Inflammatory macrophage (primary cell): ENCODE data around the gene LAMP2.

Source experiments
- DNase-seq, 2 donors: peaks; one replicate each; pipeline ENCODE4 v3.0.0-alpha.2; 2020 to 2022

Gene LAMP2

DNA sequence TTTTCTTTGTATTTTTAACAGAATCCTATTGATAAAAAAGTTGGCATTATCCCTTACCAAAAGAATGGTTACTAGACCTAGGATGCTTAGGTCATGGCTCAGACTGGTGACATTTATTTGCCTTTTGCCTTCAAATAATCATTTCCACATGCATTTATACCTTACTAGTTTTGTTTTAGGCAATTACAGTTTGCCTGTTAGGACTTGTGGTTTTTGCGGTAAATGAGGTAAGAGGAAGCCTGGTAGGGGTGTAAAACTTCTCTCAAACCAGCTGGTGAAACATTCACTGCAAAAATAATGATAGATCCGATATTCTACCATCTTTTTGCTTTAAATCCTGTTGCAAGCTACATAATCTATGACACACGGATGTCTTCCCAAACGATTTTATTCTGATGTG lies 12.1 kb downstream of the LAMP2 start:
- peak; percentile 13 to 26 for DNase-seq

GRCh38 chrX:120453985-120454384 lies 15.1 kb downstream of the LAMP2 start:
- no peak for DNase-seq

DNA sequence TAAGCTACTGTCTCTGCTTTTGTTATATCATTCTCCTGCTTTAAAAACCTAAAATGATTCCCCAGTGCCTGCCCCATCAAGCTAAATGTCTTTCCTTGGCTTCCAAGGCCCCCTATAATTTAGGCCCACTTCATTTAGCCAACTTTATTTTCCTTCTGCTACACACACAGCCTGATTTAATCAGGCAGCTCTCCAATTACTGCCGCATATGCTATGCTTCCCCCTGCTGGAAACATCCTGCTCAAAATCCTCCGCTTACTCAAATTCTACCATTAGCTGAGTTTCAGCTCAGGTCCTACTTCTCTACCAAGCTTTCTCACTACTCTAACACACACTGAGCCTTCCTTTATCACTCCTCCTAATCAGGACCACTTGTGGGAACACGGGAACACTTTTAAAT lies 17.0 kb downstream of the LAMP2 start:
- peak; percentile 15 to 17 for DNase-seq

DNA sequence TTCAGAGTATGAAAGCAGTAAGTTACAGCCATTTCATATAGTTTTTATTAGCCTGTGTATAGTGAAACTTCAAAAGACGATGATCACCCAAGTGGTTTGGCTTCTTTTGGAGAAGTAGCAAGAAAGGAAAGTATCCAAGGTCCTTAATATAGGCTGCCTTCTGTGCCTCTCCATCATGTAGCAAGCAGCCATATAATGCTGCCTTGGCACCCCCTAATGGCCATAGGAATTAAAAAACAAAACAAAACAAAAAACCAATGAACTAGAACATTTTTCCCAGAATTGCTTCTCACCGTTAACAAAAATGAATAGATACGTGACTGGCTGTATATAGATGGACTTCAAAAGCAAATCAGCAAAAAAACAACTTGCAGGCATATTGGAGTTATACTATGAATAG lies 18.9 kb downstream of the LAMP2 start:
- DNase-seq: peak in 1 of 2 donors; percentile 7

DNA sequence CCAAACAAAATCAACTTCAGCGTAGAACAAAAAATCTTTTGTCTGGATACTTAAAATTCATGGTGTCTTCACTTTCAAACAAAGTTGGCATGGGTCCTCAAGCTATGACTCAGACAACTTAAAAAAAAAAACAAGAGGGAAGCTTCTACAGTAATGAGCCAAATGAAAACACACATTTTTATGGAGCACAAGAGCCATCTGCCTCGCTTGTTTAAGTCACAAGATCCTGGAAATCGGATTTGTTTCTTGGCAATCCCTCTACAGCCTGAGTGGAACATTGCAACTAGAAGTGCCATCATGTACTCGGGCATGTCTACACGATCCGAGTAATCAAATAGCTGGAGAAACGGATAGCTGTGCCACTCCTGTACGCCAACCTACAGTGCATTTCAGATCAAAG lies 22.6 kb downstream of the LAMP2 start:
- no peak for DNase-seq

GRCh38 chrX:120439921-120440320 lies 29.2 kb downstream of the LAMP2 start:
- DNase-seq: no peak

- DNase-seq: no peak
Observed at GRCh38 chrX:120429776-120430540, 39.1 kb downstream of the LAMP2 start.

DNA sequence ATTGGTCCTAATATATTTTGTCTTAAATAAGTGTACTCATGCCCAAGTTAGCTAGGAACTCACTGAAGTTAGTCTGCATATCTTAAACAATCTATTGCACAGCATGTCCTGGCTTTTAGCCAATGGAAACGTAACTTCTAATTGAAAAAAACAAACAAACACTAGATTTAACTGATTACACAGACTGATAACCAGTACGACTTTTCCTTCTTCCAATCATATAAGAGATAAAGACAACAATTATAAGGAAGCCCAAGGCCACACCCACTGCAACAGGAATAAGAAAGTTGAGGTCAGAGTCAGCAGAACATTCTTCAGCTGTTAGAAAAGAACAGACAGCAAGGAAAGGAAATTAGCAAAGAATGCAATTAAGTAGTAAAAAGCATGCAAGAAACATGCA lies 40.8 kb downstream of the LAMP2 start:
- no peak for DNase-seq

GRCh38 chrX:120426599-120426998 lies 42.5 kb downstream of the LAMP2 start:
- DNase-seq: no peak

DNA sequence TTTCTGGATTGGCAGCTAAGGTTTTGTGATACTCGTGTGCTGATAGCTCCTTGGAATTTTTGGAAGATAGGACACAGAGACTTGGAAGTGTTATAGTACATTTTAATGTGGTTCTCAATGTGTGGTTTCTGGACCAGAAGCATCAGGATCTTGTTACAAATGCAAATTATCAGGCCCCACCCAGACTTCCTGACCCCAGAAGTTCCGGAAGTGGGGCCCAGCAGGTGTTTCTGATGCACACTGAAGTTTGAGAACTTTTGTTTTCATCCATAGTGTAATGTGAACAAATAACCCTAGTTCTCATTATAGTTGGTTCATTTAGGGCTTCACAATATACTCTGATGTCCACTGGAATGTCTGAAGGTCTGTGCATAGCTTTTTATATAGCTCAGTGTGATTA lies 49.6 kb downstream of the LAMP2 start:
- no peak for DNase-seq

- no peak for DNase-seq
Observed at GRCh38 chrX:120408168-120408567, 60.9 kb downstream of the LAMP2 start.

- no peak for DNase-seq
Observed at GRCh38 chrX:120406638-120407037, 62.5 kb downstream of the LAMP2 start.

DNA sequence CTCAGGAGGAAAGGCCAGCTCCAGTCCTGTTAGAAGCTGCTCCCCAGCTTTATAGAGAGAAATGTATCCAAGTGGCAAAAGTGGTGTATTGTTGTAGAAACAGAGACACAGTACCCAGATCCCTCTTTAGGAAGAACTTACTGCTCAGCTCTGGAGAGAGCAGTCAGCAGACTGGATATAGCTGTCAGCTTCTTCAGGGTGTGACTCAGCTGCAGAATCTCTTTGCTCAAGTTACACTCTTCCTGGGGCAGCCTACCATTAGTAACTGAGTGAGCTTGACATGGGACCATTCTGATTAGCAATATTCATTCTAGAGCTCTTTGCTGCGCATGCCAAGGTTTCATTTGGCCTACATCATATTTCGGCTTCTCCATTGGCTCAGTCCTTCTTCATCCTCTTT lies 66.7 kb downstream of the LAMP2 start:
- no peak for DNase-seq

GRCh38 chrX:120401301-120401700 lies 67.8 kb downstream of the LAMP2 start:
- no peak for DNase-seq

DNA sequence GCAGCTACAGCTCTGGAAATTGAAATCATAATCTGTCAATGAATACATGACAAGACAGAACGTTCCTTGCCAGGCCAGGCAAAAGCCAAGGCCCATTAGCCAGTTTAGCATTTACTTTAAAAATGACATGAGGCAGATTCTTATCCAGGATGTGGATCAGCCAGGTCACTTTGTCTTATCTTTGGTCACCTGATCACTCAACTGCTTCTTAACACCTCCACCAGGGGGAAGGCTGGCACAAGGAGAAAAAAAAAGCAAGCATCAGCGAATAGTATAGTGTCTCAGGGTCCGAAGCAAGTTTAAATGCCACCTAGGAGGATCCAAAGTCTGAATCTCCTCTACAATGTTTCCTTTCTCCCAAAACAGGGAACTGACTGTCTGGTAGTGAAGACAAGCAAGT lies 88.4 kb downstream of the LAMP2 start:
- peak in 1 of 2 donors; percentile 1 for DNase-seq

DNA sequence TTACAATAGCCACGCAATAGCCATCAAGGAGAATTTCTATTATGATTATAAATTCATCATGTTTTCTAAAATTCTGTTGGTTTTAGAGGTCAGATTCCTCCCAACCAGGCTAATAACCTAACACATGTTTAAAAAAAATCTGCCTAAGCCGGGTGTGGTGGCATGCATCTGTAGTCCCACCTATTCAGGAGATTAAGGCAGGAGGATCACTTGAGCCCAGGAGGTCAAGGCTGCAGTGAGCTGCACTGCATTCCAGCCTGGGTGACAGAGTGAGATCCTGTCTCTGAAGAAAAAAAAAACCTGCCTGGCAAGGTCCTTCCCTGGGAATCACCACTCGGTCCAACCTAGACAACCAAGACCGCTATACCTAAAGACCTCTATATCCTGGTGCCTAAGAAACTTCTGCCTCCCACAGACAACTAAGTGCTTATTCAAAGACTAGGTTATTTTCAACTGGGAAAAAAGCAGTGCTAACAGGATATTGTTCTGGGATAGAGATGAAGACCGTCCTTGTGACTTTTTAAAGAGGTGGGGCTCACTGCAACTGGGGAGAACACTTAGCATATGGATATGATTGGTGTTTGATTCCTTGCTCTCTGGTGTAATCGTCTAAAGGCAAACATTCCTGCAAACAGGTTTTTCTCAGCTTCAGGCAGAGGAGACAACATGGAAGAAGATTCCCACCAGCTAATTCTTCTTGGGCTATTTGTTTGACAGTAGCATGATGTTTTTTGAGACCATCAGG lies 89.0 kb downstream of the LAMP2 start:
- no peak for DNase-seq

- no peak for DNase-seq
Observed at GRCh38 chrX:120378570-120378969, 90.5 kb downstream of the LAMP2 start.
